HG03159 (cell line): Measurements from ENCODE around the gene SLC10A3.
A peak's percentile ranks its signal among the peaks of the same experiment; 100 is the strongest.

Source experiments
- ATAC-seq: cut with Tn5 transposase; IDR thresholded peaks from one replicate; pipeline ENCODE4 v1.9.1; 2021; ENCODE audit warnings: mild to moderate bottlenecking, moderate library complexity; ENCODE audit not compliant: unreplicated experiment

The SLC10A3 gene

GRCh38 chrX:154484255-154485149, 5.9 kb downstream of the SLC10A3 start:
- ATAC-seq, result no peak

GRCh38 chrX:154483325-154483724, 7.1 kb downstream of the SLC10A3 start:
- ATAC-seq, result no peak

GRCh38 chrX:154482786-154483185, 7.6 kb downstream of the SLC10A3 start:
- no peak for ATAC-seq

GRCh38 chrX:154481911-154482601, 8.4 kb downstream of the SLC10A3 start:
- ATAC-seq, result no peak

GRCh38 chrX:154481195-154481594, 9.2 kb downstream of the SLC10A3 start:
- no peak for ATAC-seq

GRCh38 chrX:154478728-154479622, 11.5 kb downstream of the SLC10A3 start, which contains the start of gene LAGE3:
Gene LAGE3 (minus strand): TSS chrX:154479281. CDS start chrX:154478915, 366 bp downstream.
- peak; percentile 81 for ATAC-seq

- ATAC-seq, result no peak
Measured at GRCh38 chrX:154477891-154478477, 12.4 kb downstream of the SLC10A3 start.

- ATAC-seq, result no peak
Measured at GRCh38 chrX:154476821-154477220, 13.6 kb downstream of the SLC10A3 start.

GRCh38 chrX:154473683-154474082, 16.7 kb downstream of the SLC10A3 start:
- ATAC-seq, result no peak

- no peak for ATAC-seq
Measured at GRCh38 chrX:154472685-154473632, 17.5 kb downstream of the SLC10A3 start.

GRCh38 chrX:154471839-154472684, 18.4 kb downstream of the SLC10A3 start:
- ATAC-seq, result no peak

GRCh38 chrX:154470914-154471568, 19.4 kb downstream of the SLC10A3 start:
- no peak for ATAC-seq

- ATAC-seq, result no peak
Measured at GRCh38 chrX:154470434-154470833, 20.0 kb downstream of the SLC10A3 start.

- ATAC-seq, result no peak
Measured at GRCh38 chrX:154469880-154470279, 20.5 kb downstream of the SLC10A3 start.

- ATAC-seq, result no peak
Measured at GRCh38 chrX:154469114-154469513, 21.3 kb downstream of the SLC10A3 start.

GRCh38 chrX:154468217-154468616, 22.2 kb downstream of the SLC10A3 start:
- no peak for ATAC-seq

- no peak for ATAC-seq
Measured at GRCh38 chrX:154467556-154467955, 22.9 kb downstream of the SLC10A3 start.

GRCh38 chrX:154466907-154467306, 23.5 kb downstream of the SLC10A3 start:
- no peak for ATAC-seq
